Effector CD8-positive, alpha-beta T cell (primary cell): Measurements from ENCODE around the gene UNC45B.
A peak's percentile ranks its signal among the peaks of the same experiment; 100 is the strongest.
"Not testable (repeated sequence)": the region's sequence is repeated elsewhere in the genome, so short reads cannot be mapped to it uniquely, and the experiment has no call there.

ENCODE experiments used
- DNase-seq: peaks from one replicate; lab custom pipeline; 2025; lab: John Stamatoyannopoulos, UW
- total RNA-seq, 4 experiments: gene quantifications; one replicate each; lab custom pipeline; 2026; lab: John Stamatoyannopoulos, UW

Gene UNC45B, protein sequence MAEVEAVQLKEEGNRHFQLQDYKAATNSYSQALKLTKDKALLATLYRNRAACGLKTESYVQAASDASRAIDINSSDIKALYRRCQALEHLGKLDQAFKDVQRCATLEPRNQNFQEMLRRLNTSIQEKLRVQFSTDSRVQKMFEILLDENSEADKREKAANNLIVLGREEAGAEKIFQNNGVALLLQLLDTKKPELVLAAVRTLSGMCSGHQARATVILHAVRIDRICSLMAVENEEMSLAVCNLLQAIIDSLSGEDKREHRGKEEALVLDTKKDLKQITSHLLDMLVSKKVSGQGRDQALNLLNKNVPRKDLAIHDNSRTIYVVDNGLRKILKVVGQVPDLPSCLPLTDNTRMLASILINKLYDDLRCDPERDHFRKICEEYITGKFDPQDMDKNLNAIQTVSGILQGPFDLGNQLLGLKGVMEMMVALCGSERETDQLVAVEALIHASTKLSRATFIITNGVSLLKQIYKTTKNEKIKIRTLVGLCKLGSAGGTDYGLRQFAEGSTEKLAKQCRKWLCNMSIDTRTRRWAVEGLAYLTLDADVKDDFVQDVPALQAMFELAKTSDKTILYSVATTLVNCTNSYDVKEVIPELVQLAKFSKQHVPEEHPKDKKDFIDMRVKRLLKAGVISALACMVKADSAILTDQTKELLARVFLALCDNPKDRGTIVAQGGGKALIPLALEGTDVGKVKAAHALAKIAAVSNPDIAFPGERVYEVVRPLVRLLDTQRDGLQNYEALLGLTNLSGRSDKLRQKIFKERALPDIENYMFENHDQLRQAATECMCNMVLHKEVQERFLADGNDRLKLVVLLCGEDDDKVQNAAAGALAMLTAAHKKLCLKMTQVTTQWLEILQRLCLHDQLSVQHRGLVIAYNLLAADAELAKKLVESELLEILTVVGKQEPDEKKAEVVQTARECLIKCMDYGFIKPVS
- total RNA-seq, result 0 to 0.88 (median 0.31) reads per million in 4 experiments

- no peak for DNase-seq
These were observed at the start of gene UNC45B for GRCh38 chr17:35147375-35147905. Gene UNC45B (plus strand): TSS chr17:35147817. CDS start chr17:35148264, 447 bp downstream.

- DNase-seq, result no peak
These were observed 47.7 kb upstream of the UNC45B start for GRCh38 chr17:35099908-35100307.

- DNase-seq, result no peak
These were observed 46.6 kb upstream of the UNC45B start for GRCh38 chr17:35101036-35101435.

DNA sequence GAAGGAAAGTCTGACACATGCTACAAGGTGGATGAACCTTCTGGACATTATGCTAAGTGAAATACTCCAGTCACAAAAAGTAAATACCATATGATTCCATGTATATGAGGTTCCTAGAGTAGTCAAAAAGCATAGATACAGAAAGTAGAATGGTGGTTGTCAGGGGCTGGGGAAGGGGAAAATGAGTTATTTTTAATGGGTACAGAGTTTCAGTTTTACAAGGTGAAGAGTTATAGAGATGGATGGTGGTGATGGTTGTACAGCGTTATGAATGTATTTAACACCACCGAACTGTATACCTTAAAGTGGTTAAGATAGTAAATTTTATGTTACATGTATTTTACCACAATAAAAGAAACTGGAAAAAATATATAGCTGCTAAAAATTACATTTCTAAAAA is 45.9 kb upstream of the UNC45B start:
- DNase-seq, result no peak

GRCh38 chr17:35103271-35103670 is 44.3 kb upstream of the UNC45B start:
- no peak for DNase-seq

- DNase-seq, result no peak
These were observed 42.7 kb upstream of the UNC45B start for GRCh38 chr17:35104844-35105450.

GRCh38 chr17:35110791-35111190 is 36.8 kb upstream of the UNC45B start:
- not testable (repeated sequence) for DNase-seq

- DNase-seq, result no peak
These were observed 30.8 kb upstream of the UNC45B start for GRCh38 chr17:35116845-35117244.

DNA sequence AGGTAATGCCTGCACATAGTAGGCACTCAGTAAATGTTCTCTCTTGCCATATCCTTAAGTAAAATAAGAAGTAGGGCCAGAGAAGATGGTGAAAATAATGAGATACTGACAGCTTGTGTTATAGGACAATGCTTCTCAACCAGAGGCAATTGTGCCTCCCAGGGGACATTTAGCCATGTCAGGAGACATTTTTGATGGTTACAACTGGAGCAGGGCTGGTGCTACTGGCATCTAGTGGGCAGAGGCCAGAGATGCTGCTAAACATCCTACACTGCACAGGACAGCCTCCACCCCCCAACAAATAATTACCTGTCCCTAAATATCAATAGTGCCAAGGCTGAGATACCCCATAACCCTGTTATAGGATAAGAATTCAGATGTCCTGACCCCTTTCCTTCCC is 29.6 kb upstream of the UNC45B start:
- no peak for DNase-seq

GRCh38 chr17:35119370-35120165 is 28.0 kb upstream of the UNC45B start, which contains the start of gene RAD51D:
Gene RAD51D (minus strand): TSS chr17:35119860. CDS start chr17:35119613, 247 bp downstream.
- peak; percentile 67 for DNase-seq

GRCh38 chr17:35121315-35121714 is 26.3 kb upstream of the UNC45B start, which contains the start of gene FNDC8:
Gene FNDC8 (plus strand): TSS chr17:35121615. CDS start chr17:35121694, 79 bp downstream.
- no peak for DNase-seq

- no peak for DNase-seq
These were observed 19.7 kb upstream of the UNC45B start for GRCh38 chr17:35127751-35128514.

DNA sequence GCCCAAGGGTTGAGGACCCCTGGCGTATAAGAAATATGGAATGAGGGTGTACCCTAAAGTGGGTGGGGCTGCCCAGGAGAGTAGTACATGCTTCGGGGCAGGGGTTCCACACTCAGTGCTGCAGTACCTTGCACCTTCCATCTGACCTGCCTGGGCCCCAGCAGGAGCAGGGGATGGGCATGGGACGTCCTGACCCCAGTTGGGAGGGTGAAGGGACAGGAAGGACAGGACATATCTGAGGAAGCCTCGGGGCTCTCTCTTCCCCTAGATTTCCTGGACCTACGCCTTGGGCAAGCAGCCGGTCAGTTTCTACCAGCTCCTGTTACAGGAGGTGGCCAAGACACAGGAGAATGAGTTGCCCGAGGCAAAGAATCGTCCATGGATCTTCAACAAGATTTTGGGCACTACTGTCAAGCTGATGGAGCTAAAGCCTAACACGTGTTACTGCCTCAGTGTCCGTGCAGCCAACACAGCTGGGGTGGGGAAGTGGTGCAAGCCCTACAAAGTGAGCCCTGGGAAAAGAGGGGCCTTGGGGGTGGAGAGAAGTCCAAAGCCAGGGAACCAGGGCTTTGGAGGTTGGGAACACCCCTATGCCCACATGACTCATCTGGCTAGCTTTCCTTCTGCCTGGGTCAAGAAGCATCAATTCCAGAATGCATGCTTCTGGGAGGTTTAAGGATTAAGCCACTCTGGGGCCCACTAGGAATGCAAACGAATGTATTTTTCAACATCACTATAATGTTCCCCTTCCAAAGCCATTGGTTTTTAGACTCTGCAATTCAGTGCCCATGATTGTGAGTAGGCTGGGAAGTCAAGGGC is 18.3 kb upstream of the UNC45B start:
- no peak for DNase-seq

GRCh38 chr17:35129973-35130351 is 17.7 kb upstream of the UNC45B start:
- no peak for DNase-seq

- no peak for DNase-seq
These were observed 17.2 kb upstream of the UNC45B start for GRCh38 chr17:35130392-35130791.

DNA sequence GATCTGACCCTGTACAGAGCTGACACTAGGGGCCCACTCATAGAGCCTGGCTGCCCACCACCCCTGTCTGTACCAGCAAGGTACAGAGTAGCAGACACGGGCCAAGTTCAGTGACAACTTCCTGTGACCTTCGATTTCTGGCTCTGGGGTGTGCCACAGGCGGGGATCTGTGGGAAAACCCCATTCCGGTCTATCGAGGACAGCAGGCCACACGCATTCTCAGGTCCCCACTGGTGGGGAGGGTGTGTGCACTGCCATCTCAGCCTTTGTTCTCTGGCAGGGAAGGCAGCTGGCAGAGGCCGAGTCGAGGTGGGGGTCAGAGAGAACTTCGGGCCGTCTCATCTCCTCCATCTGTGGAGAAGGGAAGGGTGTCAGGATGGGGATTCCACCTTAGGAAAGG is 15.5 kb upstream of the UNC45B start:
- DNase-seq, result no peak

GRCh38 chr17:35132816-35133550 is 14.6 kb upstream of the UNC45B start:
- DNase-seq, result no peak

- no peak for DNase-seq
These were observed 12.3 kb upstream of the UNC45B start for GRCh38 chr17:35135322-35135721.

DNA sequence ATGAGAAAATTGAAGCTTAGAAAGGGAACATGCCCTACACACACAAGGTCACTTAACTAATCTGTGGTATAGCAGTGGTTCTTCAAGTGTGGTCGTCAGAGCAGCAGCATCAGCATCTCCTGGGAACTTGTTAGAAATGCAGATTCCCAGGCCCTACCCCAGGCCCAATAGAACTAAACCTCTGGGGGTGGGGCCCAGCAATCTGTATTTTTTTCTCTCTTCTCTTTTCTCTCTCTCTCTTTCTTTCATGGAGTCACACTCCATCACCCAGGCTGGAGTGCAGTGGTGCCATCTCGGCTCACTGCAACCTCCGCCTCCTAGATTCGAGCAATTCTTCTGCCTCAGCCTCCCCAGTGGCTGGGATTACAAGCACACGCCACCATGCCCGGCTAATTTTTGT is 9.4 kb upstream of the UNC45B start:
- DNase-seq, result no peak
